Heart left ventricle (tissue), 16 donors: Measurements from ENCODE around the gene DYNLT1. TPM values are rescaled to one million over a fixed set of nuclear protein-coding genes. Genes with fewer than 3 reads are reported as not detected.

Experiments
- ATAC-seq, 4 donors: fragments of 200-7000 bp; cut with Tn5 transposase; one replicate each; pipeline ENCODE4 v1.9.1; 2020 to 2022; ENCODE audit warnings: moderate library complexity in 4 of 4, mild to moderate bottlenecking in 3 of 4, moderate number of reproducible peaks in 1 of 4
- DNase-seq, 5 donors: peaks; one replicate each; pipeline ENCODE4 v3.0.0-alpha.2; 2020
- H3K27ac ChIP-seq, 12 donors: fragments of 200-600 bp; sonication (generic) in 4 of 12; one replicate each; pipeline versions ENCODE4 v1.5.0 to v1.8.0; 2016 to 2022; ENCODE audit warnings: mild to moderate bottlenecking in 2 of 12
- H3K27me3 ChIP-seq, 9 donors: fragments of 200-600 bp; sonication (generic) in 2 of 9; one replicate each; pipeline versions ENCODE4 v1.5.1 to v1.8.0; 2016 to 2022; ENCODE audit warnings: mild to moderate bottlenecking in 3 of 9
- H3K36me3 ChIP-seq, 9 donors: fragments of 200-600 bp; sonication (generic) in 2 of 9; one replicate each; pipeline versions ENCODE4 v1.5.0 to v1.8.0; 2018 to 2022; ENCODE audit warnings: mild to moderate bottlenecking in 2 of 9
- H3K4me1 ChIP-seq, 12 donors: fragments of 200-600 bp; sonication (generic) in 4 of 12; one replicate each; pipeline versions ENCODE4 v1.5.0 to v1.8.0; 2016 to 2022; ENCODE audit warnings: mild to moderate bottlenecking in 3 of 12
- H3K4me3 ChIP-seq, 12 donors: fragments of 200-600 bp; sonication (generic) in 4 of 12; one replicate each; pipeline versions ENCODE4 v1.5.0 to v1.8.0; 2017 to 2022; ENCODE audit warnings: mild to moderate bottlenecking in 9 of 12, moderate library complexity in 4 of 12
- H3K9me3 ChIP-seq, 12 donors: fragments of 200-600 bp; sonication (generic) in 4 of 12; one replicate each; pipeline versions ENCODE4 v1.5.0 to v1.8.0; 2016 to 2022; ENCODE audit warnings: mild to moderate bottlenecking in 1 of 12
- CTCF ChIP-seq, 12 donors: fragments of 200-600 bp; sonication (generic) in 4 of 12; IDR thresholded peaks; one replicate each; pipeline versions ENCODE4 v1.5.0 to v1.8.0; 2018 to 2022; ENCODE audit warnings: antibody characterized with exemption in 12 of 12, mild to moderate bottlenecking in 5 of 12
- POLR2A ChIP-seq, 2 donors: fragments of 450-650 bp; IDR thresholded peaks; one replicate each; pipeline ENCODE4 v1.6.1; 2017; ENCODE audit warnings: antibody characterized with exemption in 2 of 2, mild to moderate bottlenecking in 2 of 2, moderate library complexity in 2 of 2
- WGBS, 4 donors: extraction: QIAGEN DNeasy Blood & Tissue Kit in 2 of 4; methylation state at CpG; one replicate each; pipeline versions ENCODE4 v1.1.5 to v1.1.7; 2013 to 2018; 5-methylcytosine and 5-hydroxymethylcytosine counted together
- intact Hi-C, 10 donors: fragments of 100-400 bp; cut with DNase I; formaldehyde crosslinking; loops; one replicate each; pipeline versions ENCODE4 v1.11.1 to v1.14.2; 2022
- microRNA-seq, 4 donors: library from miRNA; unstranded; fragments of <30 nt; microRNA quantifications; one replicate each; pipeline versions ENCODE4 to v1.2.0, GENCODE V29; 2017 to 2020
- polyA plus RNA-seq, 2 donors: library from polyadenylated mRNA; stranded (reverse); fragments of 200-250 nt; gene quantifications; one replicate each; pipeline ENCODE4 v1.2.3, GENCODE V29; 2013
- total RNA-seq, 9 donors: library from RNA; depleted of rRNA in 2 of 9; stranded (reverse); fragments of >200 nt in 2 of 9; fragmentation: NEBNext Ultra II Directional in 3 of 9; extraction: Animal tissue kit (Norgen Biotek cat#: 25700) in 3 of 9; gene quantifications; one replicate each; pipeline versions ENCODE4 v1.1.0 to v1.2.4, GENCODE V29; 2016 to 2023
- donor health status: ischemic (EF 13 %, LVEDD 7.1; RV severe dilation, severe dysfunction).
- donor health status: healthy with polysubstance abuse.
- donor health status: DM: no; HTN: yes; CAD: no.
- donor health status: DM: no; HTN: no; CAD: no.
- donor health status: ischemic (EF 25% LVEDD 6.9; RV normal size, moderate dysfunction).
- donor health status: ischemic (EF 25% LVEDD 5.7; RV mildly dilated, moderate dysfunction).
- donor health status: healthy.
- donor health status: DM: yes; HTN: yes; CAD: no.
- donor health status: ischemic (EF 35%, LVEDD 5.7; RV mildly dilated, moderate dysfunction).
- donor health status: nonischemic (EF 11% LVEDD 7.7; RV severe dilation, severe dysfunction).
- donor health status: DM: yes; HTN: yes; CAD: no.
- donor health status: PGD.
- donor health status: ischemic (EF 29% LVEDD 5.4; RV normal size, mild dysfunction).
- donor health status: nonischemic (EF 23%, LVEDD 6.1; RV moderate dilation, normal function).

The DYNLT1 gene
- total and polyA plus RNA-seq, 11 donors: 68.4 to 177 (median 125) TPM

GRCh38 chr6:158591810-158592209 lies 52.7 kb downstream of the DYNLT1 start:
- TF ChIP-seq POLR2A (IDR thresholded peaks at IDR 0.05): no peak
- no peak for TF ChIP-seq CTCF (IDR thresholded peaks at IDR 0.05)
- Histone ChIP-seq H3K36me3 (peaks cover 0 to 96% (median 71%) of the 10 kb centered on the region in 9 donors), H3K4me1 (peaks cover 0 to 9% (median 0%) of the 10 kb centered on the region in 12 donors), H3K27ac (no peak overlapping the region), H3K4me3 (no peak overlapping the region), H3K9me3 (no peaks in the 10 kb centered on the region), H3K27me3 (no peaks in the 10 kb centered on the region)
- WGBS, 4 donors: 93 to 94% (median 93%) methylated on average over 4 of the region's 4 CpGs
- no peak for DNase-seq
- intact Hi-C loops: no loop called here
- no peak for ATAC-seq

GRCh38 chr6:158591134-158591809 lies 53.3 kb downstream of the DYNLT1 start:
- Histone ChIP-seq H3K27me3 (no peaks in the 10 kb centered on the region), H3K27ac (no peak overlapping the region), H3K4me3 (no peak overlapping the region), H3K9me3 (no peaks in the 10 kb centered on the region), H3K4me1 (peaks cover 0 to 9% (median 0%) of the 10 kb centered on the region in 12 donors), H3K36me3 (peaks cover 0 to 96% (median 73%) of the 10 kb centered on the region in 9 donors)
- 77 to 81% (median 78%) methylated on average over 7 of the region's 7 CpGs for WGBS, 4 donors
- TF ChIP-seq CTCF (IDR thresholded peaks at IDR 0.05): no peak
- TF ChIP-seq POLR2A (IDR thresholded peaks at IDR 0.05): no peak
- no peak for DNase-seq
- intact Hi-C loops: no loop called here
- no peak for ATAC-seq

DNA sequence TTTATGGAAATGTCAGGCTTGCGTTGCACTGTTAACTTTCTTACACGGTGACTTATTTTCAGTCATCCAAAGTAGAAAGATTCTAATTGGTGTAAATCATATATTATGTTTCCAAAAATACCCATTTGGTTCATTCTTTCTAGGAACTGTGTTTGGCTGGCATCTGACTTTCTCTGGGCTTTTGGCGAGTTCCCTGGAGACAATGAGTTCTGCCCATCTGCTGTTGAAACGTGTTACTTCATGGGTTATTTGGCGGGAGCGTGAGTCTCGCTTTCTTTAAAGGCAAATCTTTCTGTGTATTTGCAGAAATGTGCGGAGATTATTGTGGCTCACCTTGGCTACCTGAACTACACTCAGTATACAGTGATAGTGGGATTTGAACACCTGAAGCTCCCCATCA lies 55.2 kb downstream of the DYNLT1 start:
- no peaks in the 10 kb centered on the region for H3K27me3 ChIP-seq
- TF ChIP-seq POLR2A (IDR thresholded peaks at IDR 0.05) (no peak), CTCF (IDR thresholded peaks at IDR 0.05) (no peak)
- H3K9me3 ChIP-seq: no peaks in the 10 kb centered on the region
- peaks cover 0 to 95% (median 85%) of the 10 kb centered on the region in 9 donors for H3K36me3 ChIP-seq
- H3K4me1 ChIP-seq: peaks cover 0 to 9% (median 0%) of the 10 kb centered on the region in 12 donors
- DNase-seq: no peak
- H3K4me3 ChIP-seq: no peak overlapping the region
- ATAC-seq: no peak
- 86 to 94% (median 91%) methylated on average over 8 of the region's 8 CpGs for WGBS, 4 donors
- intact Hi-C loops: no loop called here
- no peak overlapping the region for H3K27ac ChIP-seq

DNA sequence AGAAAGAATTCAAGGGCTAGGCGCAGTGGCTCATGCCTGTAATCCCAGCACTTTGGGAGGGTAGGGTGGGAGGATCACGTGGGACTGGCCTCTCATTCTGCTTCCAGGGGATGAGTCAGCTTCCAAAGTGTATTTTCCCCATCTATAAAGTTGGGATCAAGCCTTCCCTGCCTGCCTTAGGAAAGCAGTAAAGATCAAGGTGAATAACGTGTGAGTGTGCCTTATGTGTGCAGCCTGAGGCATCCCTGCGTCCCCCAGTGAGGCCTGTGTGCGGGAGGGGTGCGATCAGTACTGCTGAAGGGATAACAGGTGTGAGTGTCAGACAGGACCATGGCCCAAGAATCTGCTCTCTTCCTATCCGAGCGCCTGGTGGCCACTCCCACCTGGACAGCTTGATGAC lies 57.9 kb downstream of the DYNLT1 start:
- WGBS, 4 donors: 96 to 99% (median 99%) methylated on average over 7 to 8 of the region's 8 CpGs
- DNase-seq (no peak), ATAC-seq (no peak)
- H3K27ac ChIP-seq: no peak overlapping the region
- H3K4me3 ChIP-seq: no peak overlapping the region
- intact Hi-C loops: no loop called here
- H3K9me3 ChIP-seq: no peaks in the 10 kb centered on the region
- peaks cover 0 to 91% (median 62%) of the 10 kb centered on the region in 9 donors for H3K36me3 ChIP-seq
- no peak for TF ChIP-seq CTCF (IDR thresholded peaks at IDR 0.05)
- TF ChIP-seq POLR2A (IDR thresholded peaks at IDR 0.05): no peak
- peaks cover 0 to 9% (median 0%) of the 10 kb centered on the region in 12 donors for H3K4me1 ChIP-seq
- H3K27me3 ChIP-seq: no peaks in the 10 kb centered on the region

Small RNAs within 50 kb of the gene (microRNA-seq; reads per million reads assigned to microRNA genes)
- 0 reads per million in 4 donors for gene MIR7161

Other genes starting within 250 kb of the DYNLT1 start
- 10 to 100 TPM in 5 of 9 donors, 1 to 10 TPM in 4; 7.1 to 14.3 (median 10.1) TPM for gene TMEM181, start 84.7 kb downstream of the DYNLT1 start, total RNA-seq
- 10 to 100 TPM in 1 of 2 donors, 1 to 10 TPM in 1; 4.3 to 11.4 TPM for gene TMEM181, start 84.7 kb downstream of the DYNLT1 start, polyA plus RNA-seq
- gene SYTL3, start 5.3 kb upstream of the DYNLT1 start, total RNA-seq: 10 to 100 TPM in 3 of 9 donors, 1 to 10 TPM in 6; 4.1 to 14.6 (median 8.2) TPM
- gene SYTL3, start 5.3 kb upstream of the DYNLT1 start, polyA plus RNA-seq: 10 to 100 TPM in 1 of 2 donors, 1 to 10 TPM in 1; 4.0 to 14.0 TPM
- 100 to 1,000 TPM; 114 to 293 (median 161) TPM for gene EZR, start 174.6 kb upstream of the DYNLT1 start, total RNA-seq
- gene EZR, start 174.6 kb upstream of the DYNLT1 start, polyA plus RNA-seq: 100 to 1,000 TPM; 121 to 541 TPM